Ishikawa (cell line): Measurements from ENCODE around the gene RECK.

Source experiments
- CEBPB ChIP-seq: IDR thresholded peaks from 2 replicates; pipeline ENCODE4 v1.6.1; 2012
- MAX ChIP-seq: IDR thresholded peaks from 2 replicates; pipeline ENCODE4 v1.6.1; 2012
- NFIC ChIP-seq: IDR thresholded peaks from 2 replicates; pipeline ENCODE4 v1.6.1; 2012
- RAD21 ChIP-seq: IDR thresholded peaks from 2 replicates; pipeline ENCODE4 v1.6.1; 2012; ENCODE audit warnings: low read depth
- TF ChIP-seq, protein P1 (sequence below): IDR thresholded peaks from 2 replicates; pipeline ENCODE4 v1.6.1; 2012
- TF ChIP-seq, protein P2 (sequence below): IDR thresholded peaks from 2 replicates; pipeline ENCODE4 v1.6.1; 2012; ENCODE audit warnings: low read depth, mild to moderate bottlenecking

DNA sequence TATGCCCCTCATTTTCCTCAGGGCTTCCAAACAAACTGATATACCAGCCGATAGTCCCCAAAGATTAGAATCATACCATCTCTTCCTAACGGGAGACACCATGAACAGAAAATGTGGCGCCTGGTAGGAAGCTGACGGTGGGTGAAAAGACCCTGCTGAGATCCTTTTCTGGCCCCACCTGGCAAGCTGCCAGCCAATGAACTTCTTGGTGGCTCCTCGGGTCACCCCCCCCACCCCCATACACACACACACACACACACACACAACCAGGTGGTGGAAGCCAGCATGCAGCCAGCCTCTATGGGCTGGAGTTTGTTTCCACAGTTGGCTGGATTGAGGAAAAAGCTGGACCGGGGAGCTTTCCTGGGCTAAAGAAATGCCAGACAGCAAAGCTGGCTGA is 127.7 kb downstream of the RECK start:
- TF ChIP-seq RAD21 (no peak), MAX (no peak), CEBPB (no peak), NFIC (no peak)
- TF ChIP-seq, protein P1, sequence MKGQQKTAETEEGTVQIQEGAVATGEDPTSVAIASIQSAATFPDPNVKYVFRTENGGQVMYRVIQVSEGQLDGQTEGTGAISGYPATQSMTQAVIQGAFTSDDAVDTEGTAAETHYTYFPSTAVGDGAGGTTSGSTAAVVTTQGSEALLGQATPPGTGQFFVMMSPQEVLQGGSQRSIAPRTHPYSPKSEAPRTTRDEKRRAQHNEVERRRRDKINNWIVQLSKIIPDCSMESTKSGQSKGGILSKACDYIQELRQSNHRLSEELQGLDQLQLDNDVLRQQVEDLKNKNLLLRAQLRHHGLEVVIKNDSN: no peak
- TF ChIP-seq, protein P2, sequence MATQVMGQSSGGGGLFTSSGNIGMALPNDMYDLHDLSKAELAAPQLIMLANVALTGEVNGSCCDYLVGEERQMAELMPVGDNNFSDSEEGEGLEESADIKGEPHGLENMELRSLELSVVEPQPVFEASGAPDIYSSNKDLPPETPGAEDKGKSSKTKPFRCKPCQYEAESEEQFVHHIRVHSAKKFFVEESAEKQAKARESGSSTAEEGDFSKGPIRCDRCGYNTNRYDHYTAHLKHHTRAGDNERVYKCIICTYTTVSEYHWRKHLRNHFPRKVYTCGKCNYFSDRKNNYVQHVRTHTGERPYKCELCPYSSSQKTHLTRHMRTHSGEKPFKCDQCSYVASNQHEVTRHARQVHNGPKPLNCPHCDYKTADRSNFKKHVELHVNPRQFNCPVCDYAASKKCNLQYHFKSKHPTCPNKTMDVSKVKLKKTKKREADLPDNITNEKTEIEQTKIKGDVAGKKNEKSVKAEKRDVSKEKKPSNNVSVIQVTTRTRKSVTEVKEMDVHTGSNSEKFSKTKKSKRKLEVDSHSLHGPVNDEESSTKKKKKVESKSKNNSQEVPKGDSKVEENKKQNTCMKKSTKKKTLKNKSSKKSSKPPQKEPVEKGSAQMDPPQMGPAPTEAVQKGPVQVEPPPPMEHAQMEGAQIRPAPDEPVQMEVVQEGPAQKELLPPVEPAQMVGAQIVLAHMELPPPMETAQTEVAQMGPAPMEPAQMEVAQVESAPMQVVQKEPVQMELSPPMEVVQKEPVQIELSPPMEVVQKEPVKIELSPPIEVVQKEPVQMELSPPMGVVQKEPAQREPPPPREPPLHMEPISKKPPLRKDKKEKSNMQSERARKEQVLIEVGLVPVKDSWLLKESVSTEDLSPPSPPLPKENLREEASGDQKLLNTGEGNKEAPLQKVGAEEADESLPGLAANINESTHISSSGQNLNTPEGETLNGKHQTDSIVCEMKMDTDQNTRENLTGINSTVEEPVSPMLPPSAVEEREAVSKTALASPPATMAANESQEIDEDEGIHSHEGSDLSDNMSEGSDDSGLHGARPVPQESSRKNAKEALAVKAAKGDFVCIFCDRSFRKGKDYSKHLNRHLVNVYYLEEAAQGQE: no peak
